HUES64 (cell line): ENCODE measurements around the gene DCUN1D2.

Source experiments
- H3K27ac ChIP-seq: 2 replicates; pipeline ENCODE4 v1.7.0; 2013; ENCODE audit warnings: low read depth, low read length, inconsistent platforms
- H3K27me3 ChIP-seq: 2 replicates; pipeline ENCODE4 v1.6.1; 2013; ENCODE audit warnings: mild to moderate bottlenecking, low read length; ENCODE audit not compliant: insufficient read depth
- H3K36me3 ChIP-seq: 2 replicates; pipeline ENCODE4 v1.6.1; 2013; ENCODE audit warnings: mild to moderate bottlenecking, low read length; ENCODE audit not compliant: insufficient read depth
- H3K4me1 ChIP-seq: 2 replicates; pipeline ENCODE4 v1.6.1; 2013; ENCODE audit warnings: mild to moderate bottlenecking, low read length, moderate library complexity; ENCODE audit not compliant: insufficient read depth
- H3K4me3 ChIP-seq: 2 replicates; pipeline ENCODE4 v1.5.1; 2013; ENCODE audit warnings: mild to moderate bottlenecking, low read length, moderate library complexity
- H3K9ac ChIP-seq: 2 replicates; pipeline ENCODE4 v1.6.1; 2013; ENCODE audit warnings: mild to moderate bottlenecking, low read depth, low read length
- H3K9me3 ChIP-seq: 2 replicates; pipeline ENCODE4 v1.6.1; 2013; ENCODE audit warnings: low read depth, low read length; ENCODE audit not compliant: insufficient read depth
- WGBS: fragments of 150-250, 120-280 bp; methylation state at CpG from one replicate; pipeline ENCODE4 v1.1.7; 2013; ENCODE audit warnings: missing lambda C conversion rate; 5-methylcytosine and 5-hydroxymethylcytosine counted together

The DCUN1D2 gene

DNA sequence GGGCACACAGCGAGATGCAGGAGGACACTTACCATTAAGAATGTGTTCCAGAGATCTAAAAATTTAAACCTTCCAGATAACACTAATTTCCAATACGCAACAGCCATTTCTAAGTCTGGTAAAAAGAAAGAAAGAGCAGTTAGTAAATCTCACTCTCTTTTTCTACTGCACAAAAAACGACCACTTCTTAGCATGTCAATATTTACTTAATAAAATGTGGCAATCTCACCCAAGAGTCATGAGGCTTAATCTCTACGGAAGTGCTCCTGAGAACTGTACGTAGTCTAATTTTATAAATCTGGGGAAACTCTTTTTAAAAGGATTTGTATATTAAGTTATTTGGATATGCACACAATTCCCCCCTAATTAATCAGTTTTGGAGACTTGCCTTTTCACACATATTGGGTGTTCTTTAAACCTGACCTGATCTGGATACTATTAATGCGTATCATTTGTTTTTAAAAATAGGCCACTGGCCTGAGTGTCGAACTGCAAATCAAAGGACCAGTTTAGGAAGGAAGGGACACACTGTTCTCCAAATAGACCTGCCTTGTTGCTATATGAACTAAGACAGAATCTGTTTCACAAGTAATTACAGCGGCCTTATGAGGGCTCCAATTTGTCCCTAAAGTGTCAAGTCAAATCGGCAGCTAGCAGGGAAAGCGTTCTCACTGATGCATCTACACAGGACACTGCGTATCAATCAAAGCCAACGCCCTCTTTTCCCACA lies 29.3 kb downstream of the DCUN1D2 start:
- H3K27ac ChIP-seq: no peak overlapping the region
- 98% methylated on average over 12 of the region's 12 CpGs for WGBS
- H3K4me3 ChIP-seq: no peak overlapping the region
- H3K4me1 ChIP-seq: no peaks in the 10 kb centered on the region
- H3K27me3 ChIP-seq: no peaks in the 10 kb centered on the region
- peaks cover 87% of the 10 kb centered on the region for H3K36me3 ChIP-seq
- H3K9ac ChIP-seq: no peak overlapping the region
- H3K9me3 ChIP-seq: no peaks in the 10 kb centered on the region

DNA sequence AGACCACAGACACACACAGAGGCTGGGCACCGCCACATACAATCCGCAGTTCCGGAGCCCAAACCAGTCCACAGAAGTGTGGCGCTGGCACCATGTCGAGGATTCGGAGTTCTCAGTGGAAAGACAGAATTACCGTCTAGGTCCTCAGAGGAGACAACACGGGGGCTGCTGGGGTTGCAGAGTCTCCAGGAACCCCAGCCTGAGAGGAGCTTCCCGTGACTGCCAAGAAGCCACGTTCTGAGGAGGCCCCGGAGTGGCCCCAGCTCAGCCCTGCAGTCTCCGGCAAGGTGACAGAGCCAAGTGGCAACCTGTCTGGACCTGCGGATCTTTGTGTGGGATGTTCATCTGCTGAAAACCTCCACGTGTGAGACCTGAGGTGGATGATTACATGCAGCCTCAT lies 29.9 kb downstream of the DCUN1D2 start:
- Histone ChIP-seq H3K9me3 (no peaks in the 10 kb centered on the region), H3K27ac (no peak overlapping the region), H3K4me3 (no peak overlapping the region), H3K27me3 (no peaks in the 10 kb centered on the region), H3K4me1 (no peaks in the 10 kb centered on the region), H3K9ac (no peak overlapping the region), H3K36me3 (peaks cover 88% of the 10 kb centered on the region)
- 95% methylated on average over 14 of the region's 14 CpGs for WGBS

DNA sequence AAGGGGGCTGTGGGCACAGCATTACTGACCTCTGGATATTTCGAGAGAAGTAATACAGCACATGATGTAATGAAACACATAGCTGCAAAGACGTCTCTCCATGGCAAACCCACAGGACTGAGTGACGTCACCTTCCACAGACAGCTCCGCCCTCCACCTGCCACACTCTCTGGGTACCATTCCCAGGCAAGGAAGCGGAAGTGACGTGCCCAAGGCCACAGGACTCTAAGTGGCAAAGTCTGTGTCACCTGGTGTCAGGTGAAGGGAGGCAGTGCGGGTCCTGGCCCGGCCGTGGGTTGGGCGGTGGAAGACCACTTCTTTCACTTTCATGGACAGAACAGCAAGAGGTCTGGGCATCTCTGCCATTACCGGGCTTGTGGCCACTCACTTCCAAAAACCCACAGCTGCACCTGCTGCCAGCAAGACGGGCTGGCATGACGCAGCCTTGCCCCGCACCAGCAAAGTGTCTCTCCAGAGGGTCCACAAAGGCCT lies 30.4 kb downstream of the DCUN1D2 start:
- no peak overlapping the region for H3K9ac ChIP-seq
- no peak overlapping the region for H3K4me3 ChIP-seq
- no peak overlapping the region for H3K27ac ChIP-seq
- WGBS: 97% methylated on average over 14 of the region's 14 CpGs
- no peaks in the 10 kb centered on the region for H3K4me1 ChIP-seq
- no peaks in the 10 kb centered on the region for H3K27me3 ChIP-seq
- H3K9me3 ChIP-seq: no peaks in the 10 kb centered on the region
- peaks cover 90% of the 10 kb centered on the region for H3K36me3 ChIP-seq

DNA sequence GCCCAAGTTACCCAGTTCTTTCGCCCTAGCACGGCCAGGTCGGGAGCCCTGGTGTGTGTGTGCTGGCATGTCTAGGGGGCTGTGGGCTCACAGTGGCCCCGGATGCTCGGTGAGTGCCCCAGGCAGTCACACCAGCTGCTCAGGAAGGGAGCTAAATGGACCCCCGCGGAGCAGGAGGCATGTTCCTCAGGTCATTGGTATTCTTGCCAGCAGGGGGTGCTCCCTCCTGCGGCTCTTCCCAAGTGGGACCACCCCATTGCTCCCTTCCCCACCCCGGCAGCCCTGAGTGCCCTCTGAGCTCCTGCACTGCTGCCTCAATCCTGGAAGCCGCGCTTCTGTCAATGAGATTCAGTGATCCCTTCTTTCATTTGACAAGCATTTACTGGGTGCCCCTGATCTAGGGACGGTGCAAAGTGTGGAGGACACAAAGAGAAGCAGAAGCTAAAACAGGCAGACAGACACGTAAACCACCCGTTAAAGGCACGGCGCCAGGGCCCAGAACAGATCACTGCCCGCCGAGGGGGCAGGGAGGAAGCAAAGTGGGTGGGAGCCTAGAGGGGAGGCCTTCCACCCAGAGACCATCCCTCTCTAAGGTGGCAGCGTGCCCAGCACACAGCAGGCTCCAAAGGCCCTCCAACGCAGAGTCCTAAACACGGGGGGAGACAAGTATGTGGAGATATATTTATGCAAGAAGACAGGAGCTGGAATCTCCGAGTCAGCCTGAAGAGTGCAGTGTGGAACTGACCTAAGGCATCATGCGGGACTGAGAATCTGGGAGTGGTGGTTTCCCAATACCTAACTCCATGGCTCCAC lies 32.1 kb downstream of the DCUN1D2 start:
- Histone ChIP-seq H3K9ac (no peak overlapping the region; the same call in 1 of the 2 replicates), H3K36me3 (peaks cover 80% of the 10 kb centered on the region), H3K9me3 (no peaks in the 10 kb centered on the region), H3K27ac (no peak overlapping the region), H3K4me3 (no peak overlapping the region), H3K27me3 (no peaks in the 10 kb centered on the region), H3K4me1 (no peaks in the 10 kb centered on the region)
- WGBS: 84% methylated on average over 23 of the region's 23 CpGs

DNA sequence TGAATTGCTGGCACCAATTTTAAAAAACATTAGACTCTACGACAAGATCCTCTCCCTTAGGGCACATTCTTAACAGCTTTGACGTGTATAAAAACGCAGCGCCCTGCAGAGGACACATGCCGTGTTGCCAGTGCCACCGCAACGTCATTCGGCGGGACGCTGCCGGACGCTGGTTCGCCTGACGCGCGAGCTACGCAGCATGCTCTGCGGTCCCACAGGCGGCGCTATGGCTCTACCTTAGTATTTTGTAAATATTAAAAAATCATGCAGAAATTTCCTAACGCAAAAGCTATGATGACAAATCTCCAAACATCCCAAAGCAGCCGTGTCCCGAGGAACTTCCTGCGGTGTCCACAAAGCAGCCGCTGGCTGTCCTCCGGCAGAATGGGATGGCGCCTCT lies 33.0 kb downstream of the DCUN1D2 start:
- WGBS: 96% methylated on average over 27 of the region's 27 CpGs
- H3K36me3 ChIP-seq: peaks cover 72% of the 10 kb centered on the region

DNA sequence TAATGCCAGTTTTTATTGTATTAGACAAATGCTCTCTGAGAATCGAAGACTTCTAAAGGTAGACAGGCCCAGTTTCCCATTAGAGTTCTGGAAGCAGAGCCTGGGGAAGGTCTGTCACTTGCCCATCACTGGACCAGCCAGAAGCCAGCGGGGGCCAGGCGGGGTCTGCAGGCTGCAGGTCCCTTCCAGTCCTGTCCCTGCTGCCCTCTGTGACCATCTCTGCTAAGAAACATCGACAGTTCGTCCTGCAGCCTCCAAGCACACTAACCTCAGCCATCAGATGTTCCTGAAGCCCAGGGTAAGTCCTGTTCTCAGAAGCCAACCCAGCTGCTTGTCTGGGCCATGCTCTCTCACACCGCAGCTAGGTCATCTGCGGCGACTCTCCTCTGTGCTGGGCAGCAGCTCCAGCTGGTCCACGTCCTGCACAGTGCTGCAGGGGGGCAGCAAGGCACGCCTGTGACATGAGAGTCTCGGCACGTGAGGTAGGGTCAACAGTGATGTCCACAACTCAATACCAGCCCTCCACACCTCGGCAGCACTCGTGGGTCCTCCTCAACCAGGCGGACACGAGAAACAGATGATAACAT lies 34.3 kb downstream of the DCUN1D2 start:
- Histone ChIP-seq H3K27ac (no peak overlapping the region), H3K9ac (no peak overlapping the region), H3K4me3 (no peak overlapping the region), H3K27me3 (no peaks in the 10 kb centered on the region), H3K4me1 (no peaks in the 10 kb centered on the region), H3K36me3 (peaks cover 62% of the 10 kb centered on the region), H3K9me3 (no peaks in the 10 kb centered on the region)
- WGBS: 95% methylated on average over 16 of the region's 16 CpGs

More for the DNA sequence above, 33.0 kb downstream of the DCUN1D2 start:
- Histone ChIP-seq H3K4me1 (no peaks in the 10 kb centered on the region), H3K27ac (no peak overlapping the region), H3K9ac (no peak overlapping the region), H3K4me3 (no peak overlapping the region), H3K9me3 (no peaks in the 10 kb centered on the region), H3K27me3 (no peaks in the 10 kb centered on the region)

DNA sequence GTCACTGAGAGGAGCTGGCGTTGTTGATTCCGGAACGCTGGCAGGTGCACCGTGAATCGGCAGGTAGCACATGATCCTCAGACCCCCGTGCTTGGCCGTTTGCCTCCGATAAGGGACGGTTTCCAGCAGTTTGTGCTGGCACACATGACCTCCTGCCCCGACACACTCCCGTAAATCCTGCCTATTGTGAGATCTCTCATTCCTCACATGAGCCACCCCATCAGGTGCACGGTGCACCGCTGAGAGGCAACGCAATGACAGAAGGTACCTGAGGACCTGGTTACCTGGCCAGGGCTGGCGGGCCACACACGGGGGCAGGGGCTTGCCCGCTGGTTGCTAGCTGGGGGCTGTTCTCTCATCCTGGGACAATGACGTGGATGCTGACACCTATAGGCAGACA lies 35.1 kb downstream of the DCUN1D2 start:
- H3K4me1 ChIP-seq: no peaks in the 10 kb centered on the region
- no peaks in the 10 kb centered on the region for H3K27me3 ChIP-seq
- H3K27ac ChIP-seq: no peak overlapping the region
- no peak overlapping the region for H3K4me3 ChIP-seq
- WGBS: 95% methylated on average over 18 of the region's 18 CpGs
- peaks cover 54% of the 10 kb centered on the region for H3K36me3 ChIP-seq
- no peak overlapping the region for H3K9ac ChIP-seq
- no peaks in the 10 kb centered on the region for H3K9me3 ChIP-seq

DNA sequence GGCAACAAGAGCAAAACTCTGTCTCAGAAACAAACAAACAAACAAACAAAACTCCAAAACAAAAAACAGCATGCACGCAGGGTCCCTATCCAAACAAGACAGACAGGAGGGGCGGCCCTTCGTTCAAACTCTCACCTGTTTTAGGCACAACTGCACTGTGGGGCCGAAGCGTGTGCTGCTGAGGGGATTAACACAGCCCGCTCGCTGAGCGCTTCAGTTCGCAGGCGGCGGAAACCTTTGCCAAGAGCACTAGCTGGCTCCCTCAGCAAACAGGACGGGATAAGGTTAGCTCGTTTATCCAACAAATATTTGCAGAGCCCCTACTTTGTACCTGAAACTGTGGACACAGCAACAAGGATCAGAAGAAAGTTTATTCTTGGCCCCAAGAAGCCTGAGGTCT lies 35.6 kb downstream of the DCUN1D2 start:
- Histone ChIP-seq H3K36me3 (peaks cover 49% of the 10 kb centered on the region), H3K9me3 (no peaks in the 10 kb centered on the region), H3K4me3 (no peak overlapping the region), H3K4me1 (no peaks in the 10 kb centered on the region), H3K9ac (no peak overlapping the region), H3K27ac (no peak overlapping the region), H3K27me3 (no peaks in the 10 kb centered on the region)
- 94% methylated on average over 13 of the region's 13 CpGs for WGBS

DNA sequence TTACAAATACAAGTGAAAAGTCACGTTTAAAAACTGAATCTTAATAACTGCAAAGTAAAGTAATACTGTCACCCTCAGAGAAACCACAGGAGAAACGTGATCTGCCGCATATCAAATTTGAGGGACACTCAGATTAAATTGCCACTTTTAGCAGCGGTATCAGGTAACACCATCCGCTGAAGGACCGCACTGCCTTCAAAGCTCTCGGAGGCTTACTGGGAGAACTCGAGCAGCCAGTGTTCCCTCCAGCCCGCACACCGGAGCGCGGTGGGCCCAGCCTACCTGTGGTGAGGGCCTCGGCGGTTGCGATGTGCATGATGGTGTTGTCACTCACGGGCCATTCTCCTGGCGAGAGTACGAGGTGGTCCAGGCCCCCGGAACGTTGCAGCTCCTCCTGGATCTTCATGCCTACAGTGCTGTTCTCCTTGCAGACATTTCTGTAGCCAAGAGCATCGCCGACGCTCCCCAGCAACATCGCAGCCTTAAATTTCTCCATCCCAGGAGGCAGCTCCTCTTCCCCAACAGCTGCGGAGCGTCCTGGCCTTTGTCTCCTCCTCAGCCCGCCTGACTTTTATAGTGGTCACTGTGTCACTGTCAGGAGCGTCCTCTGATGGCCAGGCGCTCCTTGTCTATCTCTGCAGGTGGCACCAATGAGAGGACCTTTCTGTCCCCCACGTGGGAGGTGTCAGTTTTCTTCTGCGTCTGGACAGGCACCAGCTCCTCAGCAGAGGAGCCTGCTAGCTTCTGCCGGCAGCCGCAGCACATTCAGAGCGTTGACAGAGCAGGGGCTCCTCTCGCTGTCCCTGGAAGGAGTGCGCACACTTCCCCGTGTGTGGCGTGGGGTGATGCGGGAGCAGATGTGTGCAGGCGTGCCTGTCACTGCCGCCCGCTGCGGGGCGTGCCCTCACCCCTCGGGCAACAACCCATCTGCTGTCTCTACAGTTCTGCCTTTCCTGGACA lies 37.3 kb downstream of the DCUN1D2 start, which contains the start of gene ADPRHL1:
ADPRHL1 (minus strand) TSS at position 547 of the 960 bp plus-strand sequence; CDS start at position 496, 51 bp downstream.
- Histone ChIP-seq H3K36me3 (peaks cover 32% of the 10 kb centered on the region), H3K9ac (no peak within 1 kb of the TSS), H3K27ac (no peak within 1 kb of the TSS), H3K9me3 (no peaks in the 10 kb centered on the region), H3K27me3 (no peaks in the 10 kb centered on the region), H3K4me3 (no peak within 1 kb of the TSS), H3K4me1 (no peaks in the 10 kb centered on the region)
- WGBS: 93% methylated on average over 45 of the region's 45 CpGs

DNA sequence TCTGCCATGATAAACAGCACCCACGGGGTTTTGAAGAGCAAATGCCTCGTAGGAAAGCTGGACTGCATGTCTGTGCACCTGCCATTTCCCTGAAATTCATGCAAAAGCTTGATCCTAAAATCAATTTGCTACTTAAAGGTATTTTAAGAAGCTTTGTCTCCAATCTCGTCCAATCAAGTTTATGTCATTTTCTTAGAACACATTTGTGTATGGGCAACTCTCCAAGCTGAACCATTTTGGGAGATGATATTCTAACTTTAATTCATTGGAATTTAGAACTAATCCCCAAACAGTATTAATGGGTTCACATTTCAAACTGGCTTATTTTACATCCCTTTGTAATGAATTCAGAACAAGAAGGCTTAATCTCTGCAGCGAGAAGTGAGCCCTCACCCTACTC lies 38.0 kb downstream of the DCUN1D2 start:
- Histone ChIP-seq H3K4me1 (no peaks in the 10 kb centered on the region), H3K9ac (no peak overlapping the region), H3K4me3 (no peak overlapping the region), H3K9me3 (no peaks in the 10 kb centered on the region), H3K36me3 (peaks cover 25% of the 10 kb centered on the region), H3K27ac (no peak overlapping the region), H3K27me3 (no peaks in the 10 kb centered on the region)
- 96% methylated on average over 4 of the region's 4 CpGs for WGBS
